Thyroid gland (tissue), 4 donors: ENCODE results near the gene MMP13.

ENCODE experiments used
- POLR2A ChIP-seq, 2 donors: fragments of 450-650 bp; IDR thresholded peaks; one replicate each; pipeline ENCODE4 v1.6.1; 2017; ENCODE audit warnings: antibody characterized with exemption in 2 of 2, mild to moderate bottlenecking in 2 of 2, moderate library complexity in 1 of 2
- TF ChIP-seq, protein P1 (sequence below), 6 experiments: fragments of 200-600 bp in 3 of 6; fragments of 450-650 bp in 3 of 6; sonication (generic) in 3 of 6; IDR thresholded peaks; one replicate each; pipeline ENCODE4 v1.5.1; 2016 to 2019; ENCODE audit warnings: antibody characterized with exemption in 6 of 6, mild to moderate bottlenecking in 2 of 6, inconsistent platforms in 1 of 6, moderate library complexity in 1 of 6

DNA sequence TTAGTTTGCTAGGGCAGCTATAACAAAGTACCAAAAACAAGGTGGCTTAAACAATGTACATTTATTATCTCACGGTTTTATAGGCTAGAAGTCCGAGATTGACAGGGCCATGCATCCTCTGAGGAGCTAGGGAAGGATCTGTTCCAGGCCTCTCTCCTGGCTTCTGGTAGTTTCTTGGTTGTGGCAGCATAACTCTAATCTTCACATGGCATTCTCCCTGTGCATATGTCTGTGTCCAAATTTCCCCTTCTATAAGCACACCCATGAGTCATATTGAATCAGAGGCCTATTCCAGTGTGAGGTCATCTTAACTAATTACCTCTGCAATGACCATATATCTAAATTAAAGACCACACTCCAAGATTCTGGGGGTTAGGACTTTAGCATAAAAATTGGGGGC, 31.3 kb upstream of the MMP13 start:
- TF ChIP-seq, protein P1, sequence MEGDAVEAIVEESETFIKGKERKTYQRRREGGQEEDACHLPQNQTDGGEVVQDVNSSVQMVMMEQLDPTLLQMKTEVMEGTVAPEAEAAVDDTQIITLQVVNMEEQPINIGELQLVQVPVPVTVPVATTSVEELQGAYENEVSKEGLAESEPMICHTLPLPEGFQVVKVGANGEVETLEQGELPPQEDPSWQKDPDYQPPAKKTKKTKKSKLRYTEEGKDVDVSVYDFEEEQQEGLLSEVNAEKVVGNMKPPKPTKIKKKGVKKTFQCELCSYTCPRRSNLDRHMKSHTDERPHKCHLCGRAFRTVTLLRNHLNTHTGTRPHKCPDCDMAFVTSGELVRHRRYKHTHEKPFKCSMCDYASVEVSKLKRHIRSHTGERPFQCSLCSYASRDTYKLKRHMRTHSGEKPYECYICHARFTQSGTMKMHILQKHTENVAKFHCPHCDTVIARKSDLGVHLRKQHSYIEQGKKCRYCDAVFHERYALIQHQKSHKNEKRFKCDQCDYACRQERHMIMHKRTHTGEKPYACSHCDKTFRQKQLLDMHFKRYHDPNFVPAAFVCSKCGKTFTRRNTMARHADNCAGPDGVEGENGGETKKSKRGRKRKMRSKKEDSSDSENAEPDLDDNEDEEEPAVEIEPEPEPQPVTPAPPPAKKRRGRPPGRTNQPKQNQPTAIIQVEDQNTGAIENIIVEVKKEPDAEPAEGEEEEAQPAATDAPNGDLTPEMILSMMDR (IDR thresholded peaks at IDR 0.05) = no peak
- TF ChIP-seq POLR2A (IDR thresholded peaks at IDR 0.05) = no peak
